Measurements from ENCODE around the gene EPHA5. TPM values are rescaled to one million over a fixed set of nuclear protein-coding genes. Genes with fewer than 3 reads are reported as not detected.

The EPHA5 gene
- polyA plus RNA-seq, 1 experiment, result 2.8 TPM

DNA sequence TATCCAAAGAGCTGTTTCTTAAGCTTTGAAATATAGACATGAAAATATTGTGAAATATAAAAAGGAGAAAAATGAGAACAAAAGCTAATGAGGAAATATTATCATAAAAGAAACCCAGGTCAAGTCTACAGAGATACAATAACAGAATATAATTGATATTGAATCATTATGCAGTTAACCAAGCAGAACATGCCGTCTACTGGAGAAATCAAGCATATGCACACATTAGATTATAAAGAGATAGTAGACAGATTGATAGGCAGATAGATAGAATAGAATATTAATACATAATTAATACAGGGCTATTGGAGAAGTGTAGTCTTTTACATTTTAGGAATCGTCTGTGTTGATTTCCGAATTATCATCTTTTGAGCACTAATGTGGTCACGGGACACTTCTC is 208.5 kb downstream of the EPHA5 start:
- TF ChIP-seq, protein P1, sequence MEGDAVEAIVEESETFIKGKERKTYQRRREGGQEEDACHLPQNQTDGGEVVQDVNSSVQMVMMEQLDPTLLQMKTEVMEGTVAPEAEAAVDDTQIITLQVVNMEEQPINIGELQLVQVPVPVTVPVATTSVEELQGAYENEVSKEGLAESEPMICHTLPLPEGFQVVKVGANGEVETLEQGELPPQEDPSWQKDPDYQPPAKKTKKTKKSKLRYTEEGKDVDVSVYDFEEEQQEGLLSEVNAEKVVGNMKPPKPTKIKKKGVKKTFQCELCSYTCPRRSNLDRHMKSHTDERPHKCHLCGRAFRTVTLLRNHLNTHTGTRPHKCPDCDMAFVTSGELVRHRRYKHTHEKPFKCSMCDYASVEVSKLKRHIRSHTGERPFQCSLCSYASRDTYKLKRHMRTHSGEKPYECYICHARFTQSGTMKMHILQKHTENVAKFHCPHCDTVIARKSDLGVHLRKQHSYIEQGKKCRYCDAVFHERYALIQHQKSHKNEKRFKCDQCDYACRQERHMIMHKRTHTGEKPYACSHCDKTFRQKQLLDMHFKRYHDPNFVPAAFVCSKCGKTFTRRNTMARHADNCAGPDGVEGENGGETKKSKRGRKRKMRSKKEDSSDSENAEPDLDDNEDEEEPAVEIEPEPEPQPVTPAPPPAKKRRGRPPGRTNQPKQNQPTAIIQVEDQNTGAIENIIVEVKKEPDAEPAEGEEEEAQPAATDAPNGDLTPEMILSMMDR (IDR thresholded peaks at IDR 0.05; ENCODE audit: insufficient read depth, low read depth, low read length), result no peak
- DNase-seq (ENCODE audit: low read depth), result no peak
- ChIA-PET CTCF (interaction anchor here (0.5 kb wide), 1 partner anchor 20 kb away, joined by 3 read pairs; no protein-coding TSS in a partner anchor), POLR2A (no interaction called here)
- Histone ChIP-seq H3K36me3 (ENCODE audit: control insufficient read depth, insufficient read depth, low read length) (no peaks in the 10 kb centered on the region), H3K27me3 (ENCODE audit: control insufficient read depth, insufficient read depth, low read length) (no peaks in the 10 kb centered on the region), H3K4me3 (ENCODE audit: low read depth, low read length) (no peak overlapping the region)

DNA sequence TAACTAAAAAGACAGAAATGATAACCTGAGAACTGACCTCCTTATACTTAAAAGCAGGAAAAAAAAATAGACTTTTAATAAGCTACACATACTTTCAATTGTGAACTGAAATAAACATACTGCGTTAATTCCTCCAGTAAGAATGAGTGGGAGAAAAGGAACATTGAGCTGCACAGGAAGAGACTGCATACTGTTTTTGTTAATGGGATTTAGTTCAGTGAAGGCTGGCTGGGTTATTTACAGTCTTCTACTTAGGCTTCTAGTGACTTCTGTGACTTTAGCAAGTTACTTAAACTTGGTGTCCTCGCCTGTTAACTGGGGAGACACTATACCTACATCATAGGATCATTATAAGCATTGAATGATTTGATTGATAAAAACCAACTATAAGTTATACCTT is 213.3 kb downstream of the EPHA5 start:
- H3K36me3 ChIP-seq (ENCODE audit: control insufficient read depth, insufficient read depth, low read length), result no peaks in the 10 kb centered on the region
- POLR2A ChIA-PET, result no interaction called here
- DNase-seq (ENCODE audit: low read depth), result no peak
- CTCF ChIA-PET, result no interaction called here
- TF ChIP-seq, protein P1 (IDR thresholded peaks at IDR 0.05; ENCODE audit: insufficient read depth, low read depth, low read length), result no peak
- H3K4me3 ChIP-seq (ENCODE audit: low read depth, low read length), result no peak overlapping the region
- H3K27me3 ChIP-seq (ENCODE audit: control insufficient read depth, insufficient read depth, low read length), result no peaks in the 10 kb centered on the region

DNA sequence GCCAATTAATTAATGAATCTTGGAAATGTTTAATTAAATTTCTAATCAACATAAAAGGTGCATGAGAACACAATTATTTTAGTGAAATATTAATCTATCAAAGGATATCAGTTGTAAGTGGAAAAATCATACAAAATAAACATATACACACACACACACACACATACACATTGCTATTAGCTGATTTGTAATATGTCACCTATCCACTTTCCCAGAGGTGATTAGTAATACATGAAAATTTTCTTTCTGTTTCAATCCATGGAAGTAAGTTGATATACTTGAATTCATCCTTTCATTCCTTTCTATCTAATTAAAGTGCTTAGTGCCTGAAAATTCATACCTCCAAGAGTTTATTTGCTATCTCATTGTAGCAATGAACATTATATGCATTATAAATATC is 213.7 kb downstream of the EPHA5 start:
- CTCF ChIA-PET, result no interaction called here

DNA sequence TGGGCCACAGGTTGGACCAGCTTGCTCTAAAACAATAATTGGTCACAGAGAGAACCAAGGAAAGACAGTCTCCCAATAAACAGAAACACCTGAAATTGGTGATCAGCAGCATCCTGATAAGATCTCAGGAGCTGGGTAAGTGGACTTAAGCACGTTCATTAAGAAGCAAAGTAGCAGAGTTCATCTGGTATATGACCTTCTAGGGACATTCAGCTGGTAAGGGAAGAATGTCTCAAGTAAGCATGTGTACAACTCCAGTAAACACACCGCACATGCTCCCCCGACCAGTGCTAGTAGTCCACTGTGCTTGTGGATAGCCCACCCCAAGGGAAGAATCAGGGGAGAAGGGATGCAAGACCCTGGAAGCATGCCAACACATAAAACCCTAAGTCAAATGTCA is 216.9 kb downstream of the EPHA5 start:
- TF ChIP-seq, protein P1 (IDR thresholded peaks at IDR 0.05; ENCODE audit: insufficient read depth, low read depth, low read length), result no peak
- ChIA-PET POLR2A (no interaction called here), CTCF (no interaction called here)
- H3K27me3 ChIP-seq (ENCODE audit: control insufficient read depth, insufficient read depth, low read length), result no peaks in the 10 kb centered on the region
- no peak overlapping the region for H3K4me3 ChIP-seq (ENCODE audit: low read depth, low read length)
- H3K36me3 ChIP-seq (ENCODE audit: control insufficient read depth, insufficient read depth, low read length), result no peaks in the 10 kb centered on the region
- DNase-seq (ENCODE audit: low read depth), result no peak

More for the DNA sequence above, 213.7 kb downstream of the EPHA5 start:
- POLR2A ChIA-PET, result no interaction called here
- TF ChIP-seq, protein P1 (IDR thresholded peaks at IDR 0.05; ENCODE audit: insufficient read depth, low read depth, low read length), result no peak
- Histone ChIP-seq H3K27me3 (ENCODE audit: control insufficient read depth, insufficient read depth, low read length) (no peaks in the 10 kb centered on the region), H3K4me3 (ENCODE audit: low read depth, low read length) (no peak overlapping the region), H3K36me3 (ENCODE audit: control insufficient read depth, insufficient read depth, low read length) (no peaks in the 10 kb centered on the region)
- no peak for DNase-seq (ENCODE audit: low read depth)

DNA sequence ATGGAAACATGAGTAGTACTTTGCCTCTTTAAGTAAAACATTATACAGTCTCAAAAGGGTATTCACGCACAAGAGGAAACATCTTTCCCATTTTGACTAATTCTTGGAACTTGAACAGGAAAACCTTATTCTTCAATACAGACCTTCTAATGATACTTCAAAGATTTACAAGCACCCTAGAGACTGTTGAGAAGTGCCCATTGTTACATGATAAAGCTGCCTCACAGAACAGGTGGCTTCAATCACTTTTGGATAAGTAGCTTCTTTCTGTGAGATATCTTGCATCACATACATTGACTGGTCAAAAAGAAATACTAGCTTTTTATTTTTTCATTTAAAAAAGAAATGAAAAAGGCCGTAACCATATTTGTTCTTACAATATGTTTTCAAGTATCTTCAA is 219.4 kb downstream of the EPHA5 start:
- CTCF ChIA-PET, result no interaction called here
- TF ChIP-seq, protein P1 (IDR thresholded peaks at IDR 0.05; ENCODE audit: insufficient read depth, low read depth, low read length), result no peak

More for the DNA sequence above, 219.4 kb downstream of the EPHA5 start:
- Histone ChIP-seq H3K27me3 (ENCODE audit: control insufficient read depth, insufficient read depth, low read length) (no peaks in the 10 kb centered on the region), H3K4me3 (ENCODE audit: low read depth, low read length) (no peak overlapping the region), H3K36me3 (ENCODE audit: control insufficient read depth, insufficient read depth, low read length) (no peaks in the 10 kb centered on the region)
- POLR2A ChIA-PET, result no interaction called here
- no peak for DNase-seq (ENCODE audit: low read depth)

All from BJ (cell line).